Osteocyte (in vitro differentiated cells): Measurements from ENCODE around the gene CAMSAP2. TPM values are rescaled to one million over a fixed set of nuclear protein-coding genes. Genes with fewer than 3 reads are reported as not detected.

Experiments
- DNase-seq: peaks from one replicate; pipeline ENCODE4 v3.0.0; 2021; ENCODE audit warnings: mixed read lengths; ENCODE audit not compliant: unreplicated experiment; ENCODE audit errors: extremely low spot score
- H3K27ac Mint-ChIP-seq: one replicate; pipeline ENCODE4 v1.8.0; 2021; ENCODE audit warnings: mild to moderate bottlenecking, mixed read lengths; ENCODE audit not compliant: unreplicated experiment
- H3K27me3 Mint-ChIP-seq: one replicate; pipeline ENCODE4 v1.8.0; 2021; ENCODE audit warnings: mixed read lengths; ENCODE audit not compliant: unreplicated experiment
- H3K36me3 Mint-ChIP-seq: one replicate; pipeline ENCODE4 v1.8.0; 2021; ENCODE audit warnings: mixed read lengths; ENCODE audit not compliant: unreplicated experiment
- H3K4me1 Mint-ChIP-seq: one replicate; pipeline ENCODE4 v1.8.0; 2021; ENCODE audit warnings: mixed read lengths; ENCODE audit not compliant: unreplicated experiment
- H3K4me3 Mint-ChIP-seq: one replicate; pipeline ENCODE4 v1.8.0; 2021; ENCODE audit warnings: mild to moderate bottlenecking, moderate library complexity, mixed read lengths; ENCODE audit not compliant: unreplicated experiment
- H3K9me3 Mint-ChIP-seq: one replicate; pipeline ENCODE4 v1.8.0; 2021; ENCODE audit warnings: mixed read lengths; ENCODE audit not compliant: unreplicated experiment
- total RNA-seq: library from RNA; stranded (reverse); gene quantifications from 2 replicates; pipeline ENCODE4 v1.2.1, GENCODE V29; 2021
- TF ChIP-seq, protein P1 (sequence below): fragments of 200-600 bp; sonication (generic); IDR thresholded peaks from 2 replicates; pipeline ENCODE4 v1.5.0; 2021; ENCODE audit warnings: antibody characterized with exemption, mild to moderate bottlenecking, moderate library complexity

CAMSAP2 gene
- total RNA-seq, 1 donor from 2014 or later = 44.7 TPM

DNA sequence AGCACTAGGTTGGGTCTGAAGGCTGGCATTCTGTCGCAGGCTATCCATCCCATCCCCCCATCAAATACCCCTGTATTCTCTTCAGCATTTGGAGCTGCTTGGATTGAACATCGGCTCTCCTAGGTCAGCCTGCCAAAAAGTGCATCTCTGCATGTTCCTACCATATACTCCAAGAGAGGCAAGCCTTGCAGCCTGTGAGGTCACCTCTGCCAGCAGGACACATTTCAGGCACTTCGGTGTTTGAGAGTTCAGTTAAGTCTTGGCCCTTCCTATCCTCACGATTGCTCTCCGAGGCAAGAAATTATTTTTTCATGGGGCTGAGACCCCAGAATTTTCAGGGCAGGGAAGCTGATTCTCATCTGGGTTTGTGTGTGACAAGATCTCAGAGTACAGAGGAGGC is 136.7 kb downstream of the CAMSAP2 start:
- H3K27ac Mint-ChIP-seq = no peak overlapping the region
- no peaks in the 10 kb centered on the region for H3K36me3 Mint-ChIP-seq
- no peaks in the 10 kb centered on the region for H3K9me3 Mint-ChIP-seq
- no peak for DNase-seq
- H3K4me1 Mint-ChIP-seq = no peaks in the 10 kb centered on the region
- TF ChIP-seq, protein P1, sequence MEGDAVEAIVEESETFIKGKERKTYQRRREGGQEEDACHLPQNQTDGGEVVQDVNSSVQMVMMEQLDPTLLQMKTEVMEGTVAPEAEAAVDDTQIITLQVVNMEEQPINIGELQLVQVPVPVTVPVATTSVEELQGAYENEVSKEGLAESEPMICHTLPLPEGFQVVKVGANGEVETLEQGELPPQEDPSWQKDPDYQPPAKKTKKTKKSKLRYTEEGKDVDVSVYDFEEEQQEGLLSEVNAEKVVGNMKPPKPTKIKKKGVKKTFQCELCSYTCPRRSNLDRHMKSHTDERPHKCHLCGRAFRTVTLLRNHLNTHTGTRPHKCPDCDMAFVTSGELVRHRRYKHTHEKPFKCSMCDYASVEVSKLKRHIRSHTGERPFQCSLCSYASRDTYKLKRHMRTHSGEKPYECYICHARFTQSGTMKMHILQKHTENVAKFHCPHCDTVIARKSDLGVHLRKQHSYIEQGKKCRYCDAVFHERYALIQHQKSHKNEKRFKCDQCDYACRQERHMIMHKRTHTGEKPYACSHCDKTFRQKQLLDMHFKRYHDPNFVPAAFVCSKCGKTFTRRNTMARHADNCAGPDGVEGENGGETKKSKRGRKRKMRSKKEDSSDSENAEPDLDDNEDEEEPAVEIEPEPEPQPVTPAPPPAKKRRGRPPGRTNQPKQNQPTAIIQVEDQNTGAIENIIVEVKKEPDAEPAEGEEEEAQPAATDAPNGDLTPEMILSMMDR = no peak
- H3K27me3 Mint-ChIP-seq = peaks cover 34% of the 10 kb centered on the region
- no peak overlapping the region for H3K4me3 Mint-ChIP-seq

DNA sequence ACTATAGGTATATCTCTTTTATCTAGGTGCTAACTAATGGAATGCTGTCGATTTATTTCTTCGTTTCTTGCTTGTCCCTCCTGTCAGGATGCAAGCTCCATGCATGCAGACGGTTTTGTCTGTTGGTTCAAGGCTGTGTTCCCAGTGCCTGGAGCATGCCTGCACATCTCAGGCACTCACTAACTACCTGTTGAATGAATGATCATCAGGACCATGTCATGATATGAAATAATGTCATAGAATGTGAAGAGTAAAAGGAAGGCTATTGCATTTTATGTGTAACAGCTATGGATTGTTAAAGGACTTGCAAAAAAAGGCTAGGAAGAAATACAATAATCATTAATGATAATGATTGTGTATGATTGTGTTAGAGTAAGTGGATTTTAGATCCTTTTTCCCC is 138.3 kb downstream of the CAMSAP2 start:
- Mint-ChIP-seq H3K36me3 (no peaks in the 10 kb centered on the region), H3K4me3 (no peak overlapping the region), H3K4me1 (no peaks in the 10 kb centered on the region), H3K9me3 (no peaks in the 10 kb centered on the region), H3K27ac (no peak overlapping the region), H3K27me3 (peaks cover 27% of the 10 kb centered on the region)
- TF ChIP-seq, protein P1 = no peak
- DNase-seq = no peak

DNA sequence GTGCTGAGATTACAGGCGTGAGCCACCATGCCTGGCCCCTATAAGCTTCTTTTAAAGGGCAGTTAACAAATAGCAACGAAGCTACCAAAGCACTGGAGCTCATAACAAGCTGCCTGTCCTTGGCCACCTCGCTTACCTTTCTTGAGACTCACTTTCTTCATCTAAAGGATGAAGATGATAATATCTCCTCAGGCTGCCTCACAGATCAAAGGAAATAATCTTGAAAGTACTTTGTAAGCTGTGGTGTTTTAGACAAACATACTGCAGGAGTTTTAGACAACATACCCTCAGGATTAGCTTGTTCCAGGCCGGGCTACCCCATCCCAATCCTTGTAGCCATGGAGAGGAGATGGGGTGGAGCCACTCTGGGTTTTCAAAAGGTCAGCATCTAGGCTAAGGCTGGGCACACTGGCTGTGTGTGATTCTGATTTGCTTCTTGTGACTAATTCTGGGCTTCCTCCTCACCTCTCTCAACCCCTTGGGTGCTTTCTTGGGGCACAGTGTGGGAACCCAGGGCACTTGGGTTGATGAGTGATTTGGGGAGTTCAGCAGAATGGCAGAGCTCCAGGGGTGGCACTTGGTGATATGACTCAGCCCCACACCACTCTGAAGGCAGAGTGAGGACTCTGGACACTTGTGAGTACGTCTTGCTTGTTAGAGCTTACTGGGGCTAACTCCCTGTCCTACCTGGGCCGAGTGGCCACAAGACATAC is 139.3 kb downstream of the CAMSAP2 start:
- DNase-seq = no peak
- H3K27ac Mint-ChIP-seq = no peak overlapping the region
- H3K4me1 Mint-ChIP-seq = no peaks in the 10 kb centered on the region
- TF ChIP-seq, protein P1 = no peak
- no peak overlapping the region for H3K4me3 Mint-ChIP-seq
- peaks cover 27% of the 10 kb centered on the region for H3K27me3 Mint-ChIP-seq
- no peaks in the 10 kb centered on the region for H3K9me3 Mint-ChIP-seq
- H3K36me3 Mint-ChIP-seq = no peaks in the 10 kb centered on the region

DNA sequence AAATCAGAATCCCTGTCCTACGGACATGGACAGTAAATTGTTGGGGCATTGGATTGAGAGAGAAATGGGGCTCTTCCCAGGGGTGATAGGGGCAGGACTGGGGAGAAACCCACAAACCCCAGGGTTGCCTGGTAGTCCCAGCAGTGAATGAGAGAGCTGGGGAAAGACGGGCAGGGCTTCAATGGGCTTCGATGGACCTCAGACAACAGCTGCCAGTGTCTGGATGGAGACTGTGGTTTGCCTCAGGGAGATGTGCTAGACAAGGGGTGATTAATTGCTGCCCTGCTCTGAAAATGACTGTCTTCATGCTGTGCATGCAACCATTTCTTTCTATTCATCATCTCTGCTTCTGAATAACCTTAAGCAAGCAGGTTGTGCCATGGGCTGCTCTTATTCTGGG is 141.5 kb downstream of the CAMSAP2 start:
- DNase-seq = peak; percentile 49
- H3K4me3 Mint-ChIP-seq = no peak overlapping the region
- no peaks in the 10 kb centered on the region for H3K4me1 Mint-ChIP-seq
- H3K27me3 Mint-ChIP-seq = peaks cover 21% of the 10 kb centered on the region
- no peak overlapping the region for H3K27ac Mint-ChIP-seq
- no peaks in the 10 kb centered on the region for H3K9me3 Mint-ChIP-seq
- H3K36me3 Mint-ChIP-seq = no peaks in the 10 kb centered on the region
- TF ChIP-seq, protein P1 = no peak

DNA sequence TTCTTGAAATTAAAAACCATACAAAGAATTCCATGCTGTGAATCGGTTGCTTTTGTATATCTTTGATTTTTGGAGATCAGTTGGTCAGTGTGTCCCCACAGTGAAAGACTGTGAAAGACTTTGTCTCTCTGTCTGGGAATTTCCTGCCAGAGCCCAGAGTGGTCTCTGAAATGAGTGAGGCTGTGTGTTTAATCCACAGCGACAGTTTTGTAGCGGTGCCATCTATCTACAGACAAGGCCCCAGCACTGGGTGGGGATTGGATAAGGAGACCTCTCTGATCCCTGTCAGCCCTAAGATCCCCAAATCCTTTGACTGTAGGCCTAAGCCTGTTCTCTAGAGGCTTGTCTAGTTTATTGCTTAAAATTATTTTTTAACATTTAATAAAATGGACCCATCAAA is 144.4 kb downstream of the CAMSAP2 start:
- no peak overlapping the region for H3K27ac Mint-ChIP-seq
- H3K9me3 Mint-ChIP-seq = no peaks in the 10 kb centered on the region
- no peak for DNase-seq
- no peak overlapping the region for H3K4me3 Mint-ChIP-seq
- H3K27me3 Mint-ChIP-seq = peaks cover 7% of the 10 kb centered on the region
- H3K4me1 Mint-ChIP-seq = peaks cover 9% of the 10 kb centered on the region
- no peaks in the 10 kb centered on the region for H3K36me3 Mint-ChIP-seq
- TF ChIP-seq, protein P1 = no peak
